ENCODE measurements around the gene PANK2. TPM values are rescaled to one million over a fixed set of nuclear protein-coding genes. Genes with fewer than 3 reads are reported as not detected.
A peak's percentile ranks its signal among the peaks of the same experiment; 100 is the strongest.
"Not testable (repeated sequence)": the region's sequence is repeated elsewhere in the genome, so short reads cannot be mapped to it uniquely, and the experiment has no call there.

The PANK2 gene
- total RNA-seq, 6 donors from 2014 or later: 34.3 to 58.7 (median 50.4) TPM

GRCh38 chr20:3901706-3902440 lies 12.7 kb downstream of the PANK2 start:
- H3K4me3 ChIP-seq: peak overlapping the region in 2 of 4 donors; percentile 10 to 15
- TF ChIP-seq POLR2AphosphoS5 (IDR thresholded peaks at IDR 0.05): no peak
- no peak for TF ChIP-seq EP300 (IDR thresholded peaks at IDR 0.05)
- no peak for TF ChIP-seq CTCF (IDR thresholded peaks at IDR 0.05)
- TF ChIP-seq POLR2A (IDR thresholded peaks at IDR 0.05): no peak

GRCh38 chr20:3902446-3902845 lies 13.3 kb downstream of the PANK2 start:
- ATAC-seq (ENCODE audit: low FRiP score in 2 of 2) (no peak), DNase-seq (no peak)
- H3K4me1 ChIP-seq: peaks cover 63 to 77% (median 69%) of the 10 kb centered on the region in 4 donors
- no peak overlapping the region for H3K4me3 ChIP-seq
- TF ChIP-seq POLR2AphosphoS5 (IDR thresholded peaks at IDR 0.05): no peak
- TF ChIP-seq POLR2A (IDR thresholded peaks at IDR 0.05): no peak
- no peak for TF ChIP-seq CTCF (IDR thresholded peaks at IDR 0.05)
- no peak for TF ChIP-seq EP300 (IDR thresholded peaks at IDR 0.05)
- H3K27me3 ChIP-seq: no peaks in the 10 kb centered on the region
- H3K36me3 ChIP-seq: no peaks in the 10 kb centered on the region
- peak overlapping the region in 3 of 4 donors; percentile 30 to 67 (median 57) for H3K27ac ChIP-seq
- WGBS, 2 donors: 82 to 91% methylated on average over 5 of the region's 5 CpGs
- no peaks in the 10 kb centered on the region for H3K9me3 ChIP-seq

More at GRCh38 chr20:3901706-3902440, 12.7 kb downstream of the PANK2 start:
- no peaks in the 10 kb centered on the region for H3K27me3 ChIP-seq
- no peaks in the 10 kb centered on the region for H3K36me3 ChIP-seq
- WGBS, 2 donors: 76 to 77% methylated on average over 9 of the region's 9 CpGs
- peak overlapping the region; percentile 3 to 67 (median 44) for H3K27ac ChIP-seq
- peaks cover 68 to 79% (median 72%) of the 10 kb centered on the region in 4 donors for H3K4me1 ChIP-seq
- no peaks in the 10 kb centered on the region for H3K9me3 ChIP-seq
- no peak for DNase-seq
- ATAC-seq (ENCODE audit: low FRiP score in 2 of 2): no peak

- 68 to 75% methylated on average over 2 of the region's 2 CpGs for WGBS, 2 donors
- H3K27me3 ChIP-seq: no peaks in the 10 kb centered on the region
- no peaks in the 10 kb centered on the region for H3K9me3 ChIP-seq
- no peak for ATAC-seq (ENCODE audit: low FRiP score in 2 of 2)
- no peak overlapping the region for H3K4me3 ChIP-seq
- peaks cover under 1 to 15% (median 8%) of the 10 kb centered on the region in 4 donors for H3K36me3 ChIP-seq
- H3K4me1 ChIP-seq: peaks cover 51 to 63% (median 56%) of the 10 kb centered on the region in 4 donors
- TF ChIP-seq CTCF (IDR thresholded peaks at IDR 0.05): no peak
- TF ChIP-seq POLR2A (IDR thresholded peaks at IDR 0.05): no peak
- no peak for TF ChIP-seq POLR2AphosphoS5 (IDR thresholded peaks at IDR 0.05)
- no peak for TF ChIP-seq EP300 (IDR thresholded peaks at IDR 0.05)
- no peak overlapping the region for H3K27ac ChIP-seq
- no peak for DNase-seq
Observed at GRCh38 chr20:3904224-3904623, 15.0 kb downstream of the PANK2 start.

- no peak overlapping the region for H3K27ac ChIP-seq
- H3K27me3 ChIP-seq: no peaks in the 10 kb centered on the region
- ATAC-seq (ENCODE audit: low FRiP score in 2 of 2) (no peak), DNase-seq (no peak)
- TF ChIP-seq POLR2A (IDR thresholded peaks at IDR 0.05) (no peak), EP300 (IDR thresholded peaks at IDR 0.05) (no peak), POLR2AphosphoS5 (IDR thresholded peaks at IDR 0.05) (no peak), CTCF (IDR thresholded peaks at IDR 0.05) (no peak)
- H3K9me3 ChIP-seq: no peaks in the 10 kb centered on the region
- no peak overlapping the region for H3K4me3 ChIP-seq
- H3K4me1 ChIP-seq: peaks cover 45 to 57% (median 52%) of the 10 kb centered on the region in 4 donors
- peaks cover 7 to 22% (median 14%) of the 10 kb centered on the region in 4 donors for H3K36me3 ChIP-seq
- 82 to 89% methylated on average over 5 of the region's 5 CpGs for WGBS, 2 donors
Observed at GRCh38 chr20:3904857-3905256, 15.7 kb downstream of the PANK2 start.

GRCh38 chr20:3906744-3907721 lies 17.8 kb downstream of the PANK2 start:
- not testable (repeated sequence) for H3K27me3 ChIP-seq; H3K27ac ChIP-seq; DNase-seq; H3K9me3 ChIP-seq; H3K4me3 ChIP-seq; ATAC-seq (ENCODE audit: low FRiP score in 2 of 2)
- 82 to 87% methylated on average over 17 of the region's 17 CpGs for WGBS, 2 donors
- peaks cover 14 to 43% (median 27%) of the 10 kb centered on the region in 4 donors for H3K36me3 ChIP-seq
- peaks cover 24 to 36% (median 31%) of the 10 kb centered on the region in 4 donors for H3K4me1 ChIP-seq

All from upper lobe of left lung (tissue), 6 donors.